Subcutaneous preadipocyte (primary cell): ENCODE results near the gene AKT1. TPM values are rescaled to one million over a fixed set of nuclear protein-coding genes. Genes with fewer than 3 reads are reported as not detected.

Experiments used
- total RNA-seq: library from RNA; depleted of rRNA; stranded (reverse); fragments of >200 nt; gene quantifications from 2 replicates; pipeline ENCODE4 v1.2.3, GENCODE V29; 2012

Gene AKT1
- 158 and 182 TPM in 2 replicates for total RNA-seq

GRCh38 chr14:104794993-104795780 is at the start of gene AKT1:
Gene AKT1 (minus strand): TSS chr14:104795748. CDS start chr14:104792643, 3,105 bp downstream.

GRCh38 chr14:104800771-104801519 is 5.4 kb upstream of the AKT1 start, which contains the start of gene ZBTB42:
Gene ZBTB42 (plus strand): TSS chr14:104801101. CDS start chr14:104801198, 97 bp downstream.

GRCh38 chr14:104752735-104753527 is 42.6 kb downstream of the AKT1 start, which contains the start of gene SIVA1:
Gene SIVA1 (plus strand): TSS chr14:104753147. CDS start chr14:104753202, 55 bp downstream.

GRCh38 chr14:104723651-104724406 is 71.7 kb downstream of the AKT1 start, which contains the start of gene ADSS1:
Gene ADSS1 (plus strand): TSS chr14:104724229. CDS start chr14:104724271, 42 bp downstream.

Other genes starting within 250 kb of the AKT1 start
- not detected in 2 replicates for gene C14orf180, start 216.0 kb downstream of the AKT1 start, total RNA-seq
- gene TMEM179, start 191.0 kb downstream of the AKT1 start, total RNA-seq = not detected in 2 replicates
- gene INF2, start 106.1 kb downstream of the AKT1 start, total RNA-seq = 45.9 and 59.0 TPM in 2 replicates
- 0.39 and 0.73 TPM in 2 replicates for gene ADSS1, start 71.5 kb downstream of the AKT1 start, total RNA-seq
- 68.2 and 94.4 TPM in 2 replicates for gene SIVA1, start 42.6 kb downstream of the AKT1 start, total RNA-seq
- gene ZBTB42, start 5.4 kb upstream of the AKT1 start, total RNA-seq = 1.8 and 2.5 TPM in 2 replicates
- gene CEP170B, start 69.5 kb upstream of the AKT1 start, total RNA-seq = 14.3 and 19.7 TPM in 2 replicates
- gene PLD4, start 129.1 kb upstream of the AKT1 start, total RNA-seq = under 0.01 TPM in 2 replicates
- 136 and 164 TPM in 2 replicates for gene AHNAK2, start 182.6 kb upstream of the AKT1 start, total RNA-seq
- 8.5 and 8.8 TPM in 2 replicates for gene CLBA1, start 190.0 kb upstream of the AKT1 start, total RNA-seq
- 20.9 and 35.8 TPM in 2 replicates for gene CDCA4, start 225.3 kb upstream of the AKT1 start, total RNA-seq